ENCODE results near the gene CFH.

- TF ChIP-seq, protein P1, sequence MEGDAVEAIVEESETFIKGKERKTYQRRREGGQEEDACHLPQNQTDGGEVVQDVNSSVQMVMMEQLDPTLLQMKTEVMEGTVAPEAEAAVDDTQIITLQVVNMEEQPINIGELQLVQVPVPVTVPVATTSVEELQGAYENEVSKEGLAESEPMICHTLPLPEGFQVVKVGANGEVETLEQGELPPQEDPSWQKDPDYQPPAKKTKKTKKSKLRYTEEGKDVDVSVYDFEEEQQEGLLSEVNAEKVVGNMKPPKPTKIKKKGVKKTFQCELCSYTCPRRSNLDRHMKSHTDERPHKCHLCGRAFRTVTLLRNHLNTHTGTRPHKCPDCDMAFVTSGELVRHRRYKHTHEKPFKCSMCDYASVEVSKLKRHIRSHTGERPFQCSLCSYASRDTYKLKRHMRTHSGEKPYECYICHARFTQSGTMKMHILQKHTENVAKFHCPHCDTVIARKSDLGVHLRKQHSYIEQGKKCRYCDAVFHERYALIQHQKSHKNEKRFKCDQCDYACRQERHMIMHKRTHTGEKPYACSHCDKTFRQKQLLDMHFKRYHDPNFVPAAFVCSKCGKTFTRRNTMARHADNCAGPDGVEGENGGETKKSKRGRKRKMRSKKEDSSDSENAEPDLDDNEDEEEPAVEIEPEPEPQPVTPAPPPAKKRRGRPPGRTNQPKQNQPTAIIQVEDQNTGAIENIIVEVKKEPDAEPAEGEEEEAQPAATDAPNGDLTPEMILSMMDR (IDR thresholded peaks at IDR 0.05; ENCODE audit: poor library complexity, severe bottlenecking), result no peak
- TF ChIP-seq MXI1 (conservative IDR thresholded peaks at IDR 0.05; ENCODE audit: poor library complexity, severe bottlenecking) (no peak), REST (IDR thresholded peaks at IDR 0.05; ENCODE audit: borderline replicate concordance) (no peak), SMC3 (conservative IDR thresholded peaks at IDR 0.05; ENCODE audit: poor library complexity) (no peak), TAF1 (IDR thresholded peaks at IDR 0.05; ENCODE audit: low read depth) (no peak)
These were observed 47.1 kb downstream of the CFH start for GRCh38 chr1:196698993-196699392.

All from neural cell (in vitro differentiated cells).